Measurements from ENCODE around the gene PDCL3.

The PDCL3 gene

GRCh38 chr2:100524331-100524730 is 38.5 kb upstream of the PDCL3 start:
- TF ChIP-seq NFIC (IDR thresholded peaks at IDR 0.05) (no peak), REST (IDR thresholded peaks at IDR 0.05; ENCODE audit: low read depth) (no peak), RAD21 (IDR thresholded peaks at IDR 0.05; ENCODE audit: low read depth) (no peak), TEAD4 (IDR thresholded peaks at IDR 0.05) (no peak), CEBPB (IDR thresholded peaks at IDR 0.05) (no peak), MAX (IDR thresholded peaks at IDR 0.05) (no peak)

- TF ChIP-seq YY1 (IDR thresholded peaks at IDR 0.05; ENCODE audit: low read depth) (no peak), RAD21 (IDR thresholded peaks at IDR 0.05; ENCODE audit: low read depth) (no peak), CEBPB (IDR thresholded peaks at IDR 0.05) (no peak), EP300 (IDR thresholded peaks at IDR 0.05; ENCODE audit: borderline replicate concordance) (no peak), TCF12 (IDR thresholded peaks at IDR 0.05; ENCODE audit: low read depth) (no peak), CREB1 (IDR thresholded peaks at IDR 0.05; ENCODE audit: low read depth) (no peak), ZBTB7A (IDR thresholded peaks at IDR 0.05; ENCODE audit: low read depth) (no peak), REST (IDR thresholded peaks at IDR 0.05; ENCODE audit: low read depth) (no peak), FOXM1 (IDR thresholded peaks at IDR 0.05; ENCODE audit: borderline replicate concordance, low read depth) (no peak), NFIC (IDR thresholded peaks at IDR 0.05) (no peak), EGR1 (IDR thresholded peaks at IDR 0.05) (no peak), TAF1 (IDR thresholded peaks at IDR 0.05; ENCODE audit: low read depth) (no peak), TEAD4 (IDR thresholded peaks at IDR 0.05) (no peak), MAX (IDR thresholded peaks at IDR 0.05) (no peak)
- TF ChIP-seq, protein P1, sequence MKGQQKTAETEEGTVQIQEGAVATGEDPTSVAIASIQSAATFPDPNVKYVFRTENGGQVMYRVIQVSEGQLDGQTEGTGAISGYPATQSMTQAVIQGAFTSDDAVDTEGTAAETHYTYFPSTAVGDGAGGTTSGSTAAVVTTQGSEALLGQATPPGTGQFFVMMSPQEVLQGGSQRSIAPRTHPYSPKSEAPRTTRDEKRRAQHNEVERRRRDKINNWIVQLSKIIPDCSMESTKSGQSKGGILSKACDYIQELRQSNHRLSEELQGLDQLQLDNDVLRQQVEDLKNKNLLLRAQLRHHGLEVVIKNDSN (IDR thresholded peaks at IDR 0.05), result no peak
Measured at GRCh38 chr2:100526868-100527267, 35.9 kb upstream of the PDCL3 start.

GRCh38 chr2:100527440-100528015 is 35.3 kb upstream of the PDCL3 start:
- TF ChIP-seq TEAD4 (IDR thresholded peaks at IDR 0.05) (no peak), REST (IDR thresholded peaks at IDR 0.05; ENCODE audit: low read depth) (peak; percentile 33; the same call in 1 of the 2 replicates)

GRCh38 chr2:100529176-100529575 is 33.6 kb upstream of the PDCL3 start:
- TF ChIP-seq CREB1 (IDR thresholded peaks at IDR 0.05; ENCODE audit: low read depth), result no peak
- TF ChIP-seq NFIC (IDR thresholded peaks at IDR 0.05), result no peak

DNA sequence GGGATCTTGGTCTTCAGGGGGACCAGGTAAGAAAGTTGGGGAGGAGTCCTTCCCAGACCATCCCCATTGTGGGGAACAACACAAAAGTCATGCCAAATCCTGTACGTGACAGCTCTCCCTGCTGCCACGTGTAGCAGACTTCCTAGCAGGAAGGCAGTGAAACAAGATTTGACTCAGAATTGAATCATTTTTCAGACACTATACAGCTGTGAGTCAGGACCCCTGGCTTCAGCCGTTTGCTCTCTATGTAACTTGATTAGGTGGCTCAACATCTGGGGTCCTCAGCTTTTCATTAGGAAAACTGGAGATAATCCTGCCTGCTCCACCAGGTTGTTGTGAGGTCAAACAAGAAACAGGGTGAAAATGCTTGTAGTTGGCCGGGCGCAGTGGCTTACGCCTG is 32.9 kb upstream of the PDCL3 start:
- TF ChIP-seq TEAD4 (IDR thresholded peaks at IDR 0.05) (no peak), CEBPB (IDR thresholded peaks at IDR 0.05) (no peak), TAF1 (IDR thresholded peaks at IDR 0.05; ENCODE audit: low read depth) (no peak), ZBTB7A (IDR thresholded peaks at IDR 0.05; ENCODE audit: low read depth) (no peak), YY1 (IDR thresholded peaks at IDR 0.05; ENCODE audit: low read depth) (no peak)

DNA sequence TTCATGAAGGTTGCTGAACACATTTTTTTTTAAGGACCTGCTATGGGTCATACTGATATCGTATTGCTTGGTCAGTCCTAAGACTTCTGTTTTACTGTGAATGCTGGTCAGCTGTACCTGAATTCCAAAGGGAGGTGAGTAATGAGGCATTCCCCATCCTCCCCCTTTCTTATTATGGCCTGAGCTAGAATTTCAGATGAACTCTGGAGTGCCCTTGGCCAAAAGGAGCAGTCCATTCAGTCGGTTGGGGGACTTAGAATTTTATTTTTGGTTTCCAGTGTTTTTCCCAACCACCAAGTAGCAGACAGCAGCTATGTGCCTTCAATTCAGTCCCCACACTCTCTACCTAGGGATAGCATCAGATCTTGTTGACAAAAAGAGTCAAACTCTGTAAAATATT is 26.9 kb upstream of the PDCL3 start:
- TF ChIP-seq CEBPB (IDR thresholded peaks at IDR 0.05), result no peak
- no peak for TF ChIP-seq EP300 (IDR thresholded peaks at IDR 0.05; ENCODE audit: borderline replicate concordance)
- TF ChIP-seq CREB1 (IDR thresholded peaks at IDR 0.05; ENCODE audit: low read depth), result no peak
- no peak for TF ChIP-seq YY1 (IDR thresholded peaks at IDR 0.05; ENCODE audit: low read depth)
- no peak for TF ChIP-seq REST (IDR thresholded peaks at IDR 0.05; ENCODE audit: low read depth)
- TF ChIP-seq NFIC (IDR thresholded peaks at IDR 0.05), result no peak
- TF ChIP-seq MAX (IDR thresholded peaks at IDR 0.05), result no peak
- no peak for TF ChIP-seq FOXM1 (IDR thresholded peaks at IDR 0.05; ENCODE audit: borderline replicate concordance, low read depth)
- no peak for TF ChIP-seq ZBTB7A (IDR thresholded peaks at IDR 0.05; ENCODE audit: low read depth)
- TF ChIP-seq TAF1 (IDR thresholded peaks at IDR 0.05; ENCODE audit: low read depth), result no peak
- TF ChIP-seq TCF12 (IDR thresholded peaks at IDR 0.05; ENCODE audit: low read depth), result no peak
- TF ChIP-seq, protein P1 (IDR thresholded peaks at IDR 0.05), result no peak
- no peak for TF ChIP-seq EGR1 (IDR thresholded peaks at IDR 0.05)
- TF ChIP-seq TEAD4 (IDR thresholded peaks at IDR 0.05), result no peak
- TF ChIP-seq RAD21 (IDR thresholded peaks at IDR 0.05; ENCODE audit: low read depth), result no peak

All from Ishikawa (cell line).